Measurements from ENCODE around the gene DHX30. TPM values are rescaled to one million over a fixed set of nuclear protein-coding genes. Genes with fewer than 3 reads are reported as not detected.
A peak's percentile ranks its signal among the peaks of the same experiment; 100 is the strongest.

DHX30 gene
- total and polyA plus RNA-seq, 9 of the 15 experiments (the other 6 are each of a cell fraction or from before 2014, with no cell fraction given), result 12.3 to 158 (median 79.0) TPM

GRCh38 chr3:47871389-47871788, 68.5 kb downstream of the DHX30 start (continued):
- TF ChIP-seq, protein P1, sequence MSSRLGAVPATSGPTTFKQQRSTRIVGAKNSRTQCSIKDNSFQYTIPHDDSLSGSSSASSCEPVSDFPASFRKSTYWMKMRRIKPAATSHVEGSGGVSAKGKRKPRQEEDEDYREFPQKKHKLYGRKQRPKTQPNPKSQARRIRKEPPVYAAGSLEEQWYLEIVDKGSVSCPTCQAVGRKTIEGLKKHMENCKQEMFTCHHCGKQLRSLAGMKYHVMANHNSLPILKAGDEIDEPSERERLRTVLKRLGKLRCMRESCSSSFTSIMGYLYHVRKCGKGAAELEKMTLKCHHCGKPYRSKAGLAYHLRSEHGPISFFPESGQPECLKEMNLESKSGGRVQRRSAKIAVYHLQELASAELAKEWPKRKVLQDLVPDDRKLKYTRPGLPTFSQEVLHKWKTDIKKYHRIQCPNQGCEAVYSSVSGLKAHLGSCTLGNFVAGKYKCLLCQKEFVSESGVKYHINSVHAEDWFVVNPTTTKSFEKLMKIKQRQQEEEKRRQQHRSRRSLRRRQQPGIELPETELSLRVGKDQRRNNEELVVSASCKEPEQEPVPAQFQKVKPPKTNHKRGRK (tag; IDR thresholded peaks at IDR 0.05), result no peak
- TF ChIP-seq ZBTB2 (IDR thresholded peaks at IDR 0.05) (no peak), SIX5 (IDR thresholded peaks at IDR 0.05; ENCODE audit: borderline replicate concordance in 1 of 2, insufficient read depth in 1 of 2, low read depth in 1 of 2, low read length in 2 of 2) (no peak), CREB1 (IDR thresholded peaks at IDR 0.05) (no peak), CREB1 (CRISPR knock-in tag; IDR thresholded peaks at IDR 0.05) (no peak), MXI1 (IDR thresholded peaks at IDR 0.05; ENCODE audit: low read depth, low read length) (peak; percentile 95), SMARCB1 (IDR thresholded peaks at IDR 0.05; ENCODE audit: insufficient read length, low read depth) (no peak), FOXJ2 (tag; IDR thresholded peaks at IDR 0.05) (no peak), GABPA (tag; conservative IDR thresholded peaks at IDR 0.05; ENCODE audit: low read depth) (no peak), SAFB2 (IDR thresholded peaks at IDR 0.05; ENCODE audit: borderline replicate concordance, low read depth, low read length, severe bottlenecking) (no peak), ZNF12 (CRISPR knock-in tag; IDR thresholded peaks at IDR 0.05) (no peak), ZNF57 (CRISPR knock-in tag; IDR thresholded peaks at IDR 0.05) (no peak), ZBTB1 (CRISPR knock-in tag; IDR thresholded peaks at IDR 0.05; ENCODE audit: borderline replicate concordance, low read depth) (no peak), TRIM25 (IDR thresholded peaks at IDR 0.05; ENCODE audit: borderline replicate concordance) (no peak), HDAC8 (tag; IDR thresholded peaks at IDR 0.05) (no peak), HEY1 (CRISPR knock-in tag; IDR thresholded peaks at IDR 0.05; ENCODE audit: borderline replicate concordance) (no peak)
- TF ChIP-seq, protein P2, sequence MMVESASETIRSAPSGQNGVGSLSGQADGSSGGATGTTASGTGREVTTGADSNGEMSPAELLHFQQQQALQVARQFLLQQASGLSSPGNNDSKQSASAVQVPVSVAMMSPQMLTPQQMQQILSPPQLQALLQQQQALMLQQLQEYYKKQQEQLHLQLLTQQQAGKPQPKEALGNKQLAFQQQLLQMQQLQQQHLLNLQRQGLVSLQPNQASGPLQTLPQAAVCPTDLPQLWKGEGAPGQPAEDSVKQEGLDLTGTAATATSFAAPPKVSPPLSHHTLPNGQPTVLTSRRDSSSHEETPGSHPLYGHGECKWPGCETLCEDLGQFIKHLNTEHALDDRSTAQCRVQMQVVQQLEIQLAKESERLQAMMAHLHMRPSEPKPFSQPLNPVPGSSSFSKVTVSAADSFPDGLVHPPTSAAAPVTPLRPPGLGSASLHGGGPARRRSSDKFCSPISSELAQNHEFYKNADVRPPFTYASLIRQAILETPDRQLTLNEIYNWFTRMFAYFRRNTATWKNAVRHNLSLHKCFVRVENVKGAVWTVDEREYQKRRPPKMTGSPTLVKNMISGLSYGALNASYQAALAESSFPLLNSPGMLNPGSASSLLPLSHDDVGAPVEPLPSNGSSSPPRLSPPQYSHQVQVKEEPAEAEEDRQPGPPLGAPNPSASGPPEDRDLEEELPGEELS (CRISPR knock-in tag; IDR thresholded peaks at IDR 0.05; ENCODE audit: borderline replicate concordance), result no peak
- TF ChIP-seq, protein P3, sequence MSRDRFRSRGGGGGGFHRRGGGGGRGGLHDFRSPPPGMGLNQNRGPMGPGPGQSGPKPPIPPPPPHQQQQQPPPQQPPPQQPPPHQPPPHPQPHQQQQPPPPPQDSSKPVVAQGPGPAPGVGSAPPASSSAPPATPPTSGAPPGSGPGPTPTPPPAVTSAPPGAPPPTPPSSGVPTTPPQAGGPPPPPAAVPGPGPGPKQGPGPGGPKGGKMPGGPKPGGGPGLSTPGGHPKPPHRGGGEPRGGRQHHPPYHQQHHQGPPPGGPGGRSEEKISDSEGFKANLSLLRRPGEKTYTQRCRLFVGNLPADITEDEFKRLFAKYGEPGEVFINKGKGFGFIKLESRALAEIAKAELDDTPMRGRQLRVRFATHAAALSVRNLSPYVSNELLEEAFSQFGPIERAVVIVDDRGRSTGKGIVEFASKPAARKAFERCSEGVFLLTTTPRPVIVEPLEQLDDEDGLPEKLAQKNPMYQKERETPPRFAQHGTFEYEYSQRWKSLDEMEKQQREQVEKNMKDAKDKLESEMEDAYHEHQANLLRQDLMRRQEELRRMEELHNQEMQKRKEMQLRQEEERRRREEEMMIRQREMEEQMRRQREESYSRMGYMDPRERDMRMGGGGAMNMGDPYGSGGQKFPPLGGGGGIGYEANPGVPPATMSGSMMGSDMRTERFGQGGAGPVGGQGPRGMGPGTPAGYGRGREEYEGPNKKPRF (IDR thresholded peaks at IDR 0.05; ENCODE audit: low read depth, low read length), result no peak
